HG03108 (cell line): ENCODE data around the gene HSD3B1.
"Not testable (repeated sequence)": the region's sequence is repeated elsewhere in the genome, so short reads cannot be mapped to it uniquely, and the experiment has no call there.

Experiments used
- ATAC-seq: cut with Tn5 transposase; IDR thresholded peaks from one replicate; pipeline ENCODE4 v1.9.1; 2021; ENCODE audit warnings: moderate library complexity; ENCODE audit not compliant: unreplicated experiment

The HSD3B1 gene

DNA sequence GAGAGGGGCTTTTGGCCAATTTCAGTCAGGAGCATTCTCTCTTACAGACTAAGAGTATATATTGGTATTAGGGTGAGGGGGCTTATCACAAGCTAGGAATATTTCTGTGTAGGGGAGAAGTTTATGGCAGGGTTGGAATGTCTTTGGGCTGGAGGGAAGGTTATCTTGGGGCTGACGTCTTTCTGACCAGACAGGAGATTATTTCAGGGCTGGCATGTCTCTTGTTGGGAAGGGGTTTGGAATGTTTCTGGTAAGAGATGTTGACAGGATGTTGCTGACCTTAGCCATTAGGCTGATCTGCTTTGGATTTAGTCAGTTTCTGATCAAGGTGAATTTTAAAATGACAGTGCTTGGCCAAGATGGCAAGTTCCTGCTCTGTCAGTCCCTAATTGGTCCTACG, 17.8 kb upstream of the HSD3B1 start:
- no peak for ATAC-seq

DNA sequence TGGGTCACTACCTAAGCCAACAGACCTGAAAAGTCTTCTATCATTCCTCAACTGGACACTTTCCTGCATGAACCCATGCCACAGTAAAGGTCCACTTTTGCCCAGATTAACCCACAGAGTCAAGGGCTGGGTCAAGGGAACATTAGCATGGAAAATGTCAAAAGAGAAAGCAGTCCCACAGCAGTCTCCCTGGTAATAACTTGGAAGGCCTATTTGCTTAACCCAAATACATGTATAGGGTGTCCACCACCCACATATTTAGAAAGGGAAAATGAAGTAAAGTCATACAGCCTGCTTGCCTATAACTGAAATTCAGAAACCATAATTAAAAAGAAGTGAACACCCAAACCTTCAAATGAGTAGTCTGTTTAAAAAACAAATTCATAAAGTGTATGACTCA, 16.1 kb upstream of the HSD3B1 start:
- no peak for ATAC-seq

DNA sequence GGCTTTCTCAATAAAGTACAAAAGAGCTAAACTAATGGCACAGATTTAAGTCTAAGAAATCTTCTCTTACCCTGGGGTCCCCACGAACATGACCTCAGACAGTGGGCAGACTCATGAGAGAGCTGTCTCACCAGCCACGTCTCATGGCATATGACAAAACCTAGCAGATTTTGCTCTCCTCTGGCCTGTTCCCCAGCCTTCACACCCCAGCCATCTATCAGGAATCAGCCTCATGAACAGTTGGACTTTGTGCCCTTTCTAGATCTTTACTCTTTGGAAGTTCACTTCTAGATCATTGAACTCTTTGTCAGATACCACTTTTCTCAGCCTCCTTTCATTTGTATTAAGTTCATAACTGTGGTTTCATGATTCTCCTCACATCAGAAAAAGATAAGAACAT, 14.2 kb upstream of the HSD3B1 start:
- no peak for ATAC-seq

DNA sequence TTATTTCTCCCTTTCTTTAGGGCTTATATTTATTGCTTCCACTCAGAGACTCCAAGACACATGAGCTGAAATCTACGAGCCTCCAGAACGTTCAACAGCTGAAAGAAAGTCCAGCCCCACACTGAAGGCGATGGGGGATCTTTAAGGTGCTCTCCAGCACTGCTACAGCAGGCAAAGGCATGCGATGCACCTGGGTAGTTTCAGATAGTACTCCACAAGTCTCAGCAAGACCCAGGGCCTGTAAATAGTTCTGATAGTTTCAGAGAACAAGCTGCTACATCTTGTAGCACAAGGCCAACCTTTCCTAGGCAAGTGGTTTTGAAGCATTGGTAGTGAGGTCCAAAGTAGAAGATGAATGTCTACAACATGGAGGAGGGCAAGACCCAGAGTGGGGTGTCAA, 2.2 kb upstream of the HSD3B1 start:
- ATAC-seq = no peak

DNA sequence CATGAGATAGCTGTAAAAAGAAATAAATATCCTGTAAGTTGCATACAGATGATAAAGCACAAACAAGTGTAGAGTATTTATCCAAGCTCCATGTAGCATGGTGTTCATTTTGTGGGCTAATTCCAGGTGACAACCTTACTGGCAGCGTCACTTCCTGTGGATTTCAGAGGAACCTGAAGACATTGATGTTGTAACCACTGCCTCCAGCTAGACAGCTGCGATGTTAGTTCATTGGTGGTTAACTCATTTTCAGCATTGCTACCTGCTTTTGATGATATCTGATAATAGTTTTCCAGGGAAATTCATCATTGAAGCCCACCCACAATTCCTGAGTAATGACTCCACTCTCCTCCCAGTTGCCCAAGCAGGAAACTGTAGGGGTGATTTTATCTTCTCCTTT, 3.0 kb downstream of the HSD3B1 start:
- no peak for ATAC-seq

DNA sequence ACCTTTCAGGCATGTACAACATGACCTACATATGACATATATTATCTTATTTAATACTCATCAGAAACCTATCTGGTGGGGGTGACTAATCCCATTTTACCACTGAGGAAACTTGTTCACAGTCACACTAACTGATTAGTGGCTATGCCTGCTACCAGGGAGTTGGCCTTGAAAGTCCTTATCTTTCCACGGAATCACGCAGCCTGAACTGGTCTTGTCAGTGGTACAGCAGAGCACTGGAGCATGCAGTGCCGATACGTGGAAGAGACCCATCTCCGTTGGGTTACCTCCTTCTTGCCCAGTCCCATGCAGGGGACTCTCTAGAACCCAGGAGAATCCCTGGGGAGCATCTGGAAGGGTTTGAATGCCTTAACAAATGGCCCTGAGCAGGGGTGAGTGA, 8.2 kb downstream of the HSD3B1 start:
- no peak for ATAC-seq

DNA sequence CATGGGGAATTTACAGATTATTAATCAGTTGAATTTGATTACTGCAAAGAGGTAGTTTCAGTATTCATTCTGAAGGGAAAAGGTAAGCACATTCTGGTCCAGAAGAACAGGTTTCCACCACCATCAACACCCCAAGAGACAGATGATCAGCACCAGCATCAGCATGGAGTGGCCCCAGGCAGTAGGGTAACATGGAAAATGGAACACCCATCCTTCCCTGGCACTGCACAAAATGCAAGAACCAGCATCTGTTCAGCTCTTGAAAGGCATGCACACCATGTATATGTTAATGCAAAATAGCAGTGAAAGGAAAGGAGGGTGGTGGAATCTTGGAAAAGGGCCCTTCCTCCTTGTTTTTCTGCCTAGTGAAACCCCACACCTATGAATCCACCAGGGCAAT, 9.2 kb downstream of the HSD3B1 start:
- no peak for ATAC-seq

DNA sequence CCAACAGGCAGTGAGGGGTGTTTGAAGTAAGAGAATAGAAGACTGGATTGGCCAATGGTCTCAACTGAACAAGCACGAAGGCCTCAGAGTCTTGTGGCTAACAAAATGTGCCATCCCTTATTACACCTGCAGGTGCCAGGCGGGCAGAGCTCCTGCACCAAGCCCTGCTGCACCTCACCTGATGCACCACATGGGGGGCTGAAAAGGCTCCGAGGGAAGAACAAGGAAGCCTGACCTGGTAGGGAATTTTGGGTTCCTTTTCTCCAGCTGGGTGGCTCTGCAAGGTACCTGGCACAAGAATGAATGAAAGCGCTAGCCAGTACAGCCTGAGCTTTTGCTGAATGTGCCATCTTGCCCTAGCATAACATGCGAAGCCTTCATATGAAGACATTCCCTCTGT, 9.7 kb downstream of the HSD3B1 start:
- ATAC-seq = no peak

DNA sequence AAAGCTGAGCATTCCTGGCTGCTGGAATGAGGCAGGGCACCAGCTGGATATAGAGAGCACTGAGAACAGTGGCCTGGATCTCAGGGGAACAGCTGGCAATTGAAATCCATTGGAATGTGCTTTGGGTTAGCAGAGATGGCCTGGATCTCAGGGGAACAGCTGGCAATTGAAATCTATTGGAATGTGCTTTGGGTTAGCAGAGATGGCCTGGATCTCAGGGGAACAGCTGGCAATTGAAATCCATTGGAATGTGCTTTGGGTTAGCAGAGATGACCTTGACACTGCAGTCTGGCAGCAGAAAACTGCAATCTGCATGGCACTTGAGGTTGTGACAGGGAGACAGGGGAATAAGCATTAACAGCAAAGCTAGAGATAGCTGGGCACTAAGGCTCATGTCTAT, 10.7 kb downstream of the HSD3B1 start:
- not testable (repeated sequence) for ATAC-seq

DNA sequence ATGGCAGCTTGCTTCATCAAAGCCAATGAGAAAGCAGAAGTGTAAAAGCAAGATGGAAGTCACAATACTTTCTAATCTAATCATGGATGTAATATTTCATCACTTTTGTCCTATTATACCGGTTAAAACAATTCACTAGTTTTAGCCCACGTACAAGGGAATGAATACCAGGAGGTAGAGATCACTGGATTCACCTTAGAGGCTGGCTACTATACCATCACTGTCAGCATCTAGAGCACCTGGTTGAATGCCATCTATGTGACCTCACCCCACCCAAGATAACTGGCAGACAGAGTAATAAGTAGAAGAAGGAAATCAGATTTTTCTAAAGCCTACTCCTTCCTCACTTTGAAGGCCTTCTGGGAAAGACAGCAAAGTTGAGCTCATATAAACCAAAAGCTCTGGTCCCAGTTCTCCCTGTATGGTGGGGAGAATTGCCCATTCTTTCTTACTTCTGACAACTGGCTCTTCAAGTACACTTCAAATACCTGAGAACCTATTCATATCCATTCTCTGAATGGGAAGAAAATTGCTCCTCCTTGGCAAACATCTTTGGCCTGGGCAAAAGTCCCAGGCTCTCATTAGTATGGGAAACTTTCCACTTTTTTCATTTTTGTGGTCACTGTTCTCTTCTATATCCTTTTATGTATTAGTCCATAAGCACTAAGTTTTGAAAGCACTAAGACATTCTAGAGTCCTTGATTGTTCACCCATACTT, 24.8 kb downstream of the HSD3B1 start:
- ATAC-seq = no peak

DNA sequence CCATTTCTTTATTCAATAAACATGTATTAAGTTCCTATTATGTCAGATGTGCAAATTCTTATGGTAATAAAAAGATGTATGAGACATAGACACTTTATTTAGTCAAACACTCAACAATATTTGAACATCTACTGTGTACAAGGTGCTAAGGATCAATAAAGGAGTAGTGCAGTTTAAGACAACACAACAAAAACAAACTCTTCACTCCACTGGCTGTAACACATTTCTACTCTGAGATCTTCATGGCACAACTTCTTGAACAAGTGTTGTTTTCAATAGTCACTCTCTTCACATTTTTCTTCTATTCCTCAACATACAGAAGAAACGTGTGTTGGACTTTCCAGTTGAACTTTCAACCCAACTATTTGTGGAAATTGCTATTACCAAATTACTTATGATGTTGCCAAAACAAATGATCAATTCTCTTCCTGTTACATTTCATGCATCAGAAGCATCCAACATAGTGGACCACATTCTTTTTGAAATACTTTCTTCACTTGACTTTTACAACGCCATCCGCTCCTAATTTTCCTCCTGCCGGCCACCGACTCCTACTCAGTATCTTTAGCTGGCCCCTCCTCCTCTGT, 25.4 kb downstream of the HSD3B1 start:
- ATAC-seq = no peak

DNA sequence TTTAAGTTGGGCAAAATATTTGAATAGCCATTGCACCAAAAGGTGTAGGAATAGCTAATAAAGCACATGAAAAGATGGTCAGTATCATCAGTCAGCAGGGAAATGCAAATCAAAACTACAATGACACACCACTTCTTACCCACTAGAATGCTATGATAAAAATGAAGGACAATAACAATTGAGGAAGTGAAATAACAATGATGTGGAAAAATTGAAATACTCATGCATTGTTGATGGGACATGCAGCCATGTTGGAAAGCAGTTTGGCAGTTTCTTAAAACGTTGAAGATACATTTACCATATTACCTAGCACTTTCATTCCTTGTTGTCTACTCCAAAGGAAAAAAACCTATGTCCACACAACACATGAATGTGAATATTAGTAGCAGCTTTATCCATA, 28.4 kb downstream of the HSD3B1 start:
- no peak for ATAC-seq

DNA sequence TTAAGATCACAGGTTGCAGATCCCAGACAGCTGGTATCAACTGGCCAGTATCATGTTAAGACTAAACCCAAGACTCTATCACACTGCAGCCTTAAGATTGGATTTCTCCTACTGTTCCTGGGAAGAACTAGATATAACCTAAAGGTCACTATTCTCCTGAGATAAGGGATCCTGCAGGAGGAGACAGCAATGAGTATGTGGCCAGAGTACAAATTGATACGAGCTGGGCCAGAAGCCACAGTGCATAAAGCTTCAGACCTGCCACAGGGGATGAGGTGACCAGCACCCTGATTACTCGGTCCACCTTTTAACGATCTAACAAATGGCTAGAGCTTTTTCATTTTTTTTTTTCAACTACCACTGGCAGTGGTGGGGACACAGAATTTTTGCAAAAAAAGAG, 31.0 kb downstream of the HSD3B1 start:
- ATAC-seq = no peak

DNA sequence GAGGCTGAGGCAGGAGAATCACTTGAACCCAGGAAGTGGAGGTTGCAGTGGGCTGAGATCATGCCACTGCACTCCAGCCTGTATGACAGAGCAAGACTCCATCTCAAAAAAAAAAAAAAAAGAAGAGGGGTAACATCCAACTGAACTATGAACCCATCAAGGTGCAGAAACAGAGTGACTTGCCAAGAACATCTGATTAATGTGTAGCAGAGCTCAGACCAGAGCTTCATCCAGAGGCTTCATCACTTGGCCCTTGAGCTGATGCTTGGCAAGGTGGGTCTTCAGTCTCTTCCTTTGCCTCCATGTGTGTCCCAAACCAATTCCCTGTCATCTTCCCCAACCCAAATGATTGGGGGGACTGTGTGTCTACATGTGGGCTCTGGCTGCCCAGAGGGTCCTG, 32.6 kb downstream of the HSD3B1 start:
- ATAC-seq = no peak

DNA sequence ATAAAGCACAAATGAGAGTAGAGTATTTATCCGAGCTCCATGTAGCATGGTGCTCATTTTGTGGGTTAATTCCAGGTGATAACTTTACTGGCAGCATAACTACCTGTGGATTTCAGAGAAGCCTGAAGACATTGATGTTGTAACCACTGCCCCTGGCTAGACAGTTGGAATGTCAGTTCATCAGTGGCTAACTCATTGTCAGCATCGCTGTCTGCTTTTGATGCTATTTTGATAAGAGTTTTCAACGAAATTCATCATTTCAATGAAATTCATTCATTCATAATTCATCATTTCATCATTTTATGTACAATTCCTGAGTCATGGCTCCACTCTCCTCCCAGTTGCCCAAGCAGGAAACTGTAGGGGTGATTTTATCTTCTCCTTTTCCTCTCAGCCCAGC, 34.4 kb downstream of the HSD3B1 start:
- ATAC-seq = no peak

DNA sequence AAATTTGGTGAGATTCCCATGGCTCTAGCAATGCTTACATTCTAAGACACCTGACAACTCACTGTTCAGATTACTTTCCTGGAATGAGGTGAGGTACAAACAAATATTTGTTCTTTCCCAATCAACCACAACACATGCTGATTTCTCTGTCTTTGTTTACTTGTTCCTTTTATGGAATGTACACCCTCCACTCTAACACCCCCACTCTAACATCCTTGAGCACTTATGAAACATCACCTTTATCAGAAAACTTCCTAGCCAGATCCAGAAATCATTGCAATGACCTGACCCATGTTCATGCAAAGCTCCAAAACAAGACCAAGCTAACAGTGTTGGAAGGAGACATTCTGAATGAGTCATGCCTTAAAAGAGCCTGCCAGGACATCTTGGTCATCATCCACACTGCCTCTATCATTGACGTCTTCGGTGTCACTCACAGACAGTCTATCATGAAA, 35.5 kb downstream of the HSD3B1 start:
- ATAC-seq = no peak

DNA sequence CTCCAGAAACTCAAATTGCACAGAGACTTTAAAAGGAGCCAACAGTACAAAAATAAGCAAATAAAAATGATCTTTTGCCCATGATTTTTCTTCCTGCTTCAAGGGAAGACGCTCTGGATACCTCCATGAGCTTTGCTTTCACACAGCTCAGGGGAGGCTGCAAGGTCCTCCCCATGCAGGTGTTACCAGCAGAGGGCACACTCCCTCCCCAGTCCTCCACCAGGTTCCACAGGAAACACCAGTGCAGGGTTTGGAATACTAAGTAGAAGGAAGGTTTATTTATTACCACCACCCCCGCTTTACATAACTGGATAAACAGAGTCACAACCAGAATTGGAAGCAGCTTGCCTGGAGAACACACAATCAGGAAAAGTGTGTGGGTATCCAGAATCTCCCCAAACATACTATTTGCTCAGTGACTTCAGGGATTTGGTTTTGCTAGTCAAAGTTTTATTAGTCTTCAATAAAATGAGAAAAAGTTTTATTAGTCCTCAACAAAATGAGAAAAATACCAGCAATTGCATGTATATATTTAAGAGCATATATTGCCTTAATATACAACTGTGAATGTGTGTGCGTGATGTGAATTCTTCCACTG, 37.3 kb downstream of the HSD3B1 start:
- no peak for ATAC-seq

DNA sequence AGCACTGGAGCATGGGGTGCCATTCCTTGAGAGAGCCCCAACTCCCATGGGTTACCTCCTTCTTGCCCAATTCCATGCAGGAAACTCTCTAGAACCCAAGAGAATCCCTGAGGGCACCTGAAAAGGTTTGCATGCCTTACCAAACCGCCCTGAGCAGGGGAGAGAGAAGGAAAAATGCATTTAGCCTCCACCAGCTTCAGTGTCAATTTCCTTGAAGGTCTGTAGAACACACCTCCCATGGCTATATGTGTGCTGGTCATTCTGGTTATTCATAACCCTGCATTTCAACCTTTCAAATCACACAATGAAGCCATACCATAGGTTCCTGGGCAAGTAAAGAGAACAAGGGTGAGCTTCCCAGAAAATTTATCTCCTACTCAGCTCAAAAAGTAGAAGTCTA, 39.6 kb downstream of the HSD3B1 start:
- ATAC-seq = no peak

DNA sequence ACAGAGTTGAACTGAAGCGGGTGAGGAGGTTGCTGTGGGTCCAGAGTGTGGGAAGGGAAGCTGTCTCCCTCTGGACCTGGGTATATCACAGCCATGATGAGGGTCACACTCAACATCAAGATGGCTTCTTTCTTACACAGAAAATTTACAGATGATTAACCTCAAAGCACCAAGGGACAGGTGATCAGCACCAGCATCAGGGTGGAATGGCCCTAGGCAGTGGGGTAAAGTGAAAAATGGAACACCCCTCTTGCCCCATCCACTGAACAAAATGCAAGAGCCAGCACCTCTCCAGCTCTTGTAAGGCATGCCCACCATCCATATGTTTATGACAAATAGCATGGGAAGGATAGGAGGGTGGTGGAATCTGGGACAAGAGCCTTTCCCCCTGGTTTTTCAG, 40.3 kb downstream of the HSD3B1 start:
- ATAC-seq = no peak

DNA sequence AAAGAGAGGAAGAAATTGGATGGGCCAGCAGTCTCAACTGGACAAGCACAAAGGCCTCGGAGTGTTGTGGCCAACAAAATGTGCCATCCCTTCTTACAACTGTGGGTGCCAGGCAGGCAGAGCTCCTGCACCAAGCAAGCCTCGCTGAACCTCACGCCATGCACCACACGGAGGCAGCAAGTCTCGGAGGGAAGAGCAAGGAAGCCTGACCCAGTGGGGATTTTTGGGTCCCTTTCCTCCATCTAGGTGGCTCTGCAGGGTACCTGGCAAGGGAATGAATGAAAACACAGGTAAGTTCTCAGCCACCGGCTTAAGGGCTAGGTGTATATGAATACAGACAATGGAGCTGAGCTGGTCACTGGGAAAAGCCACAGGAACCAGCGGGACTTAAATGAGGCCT, 40.8 kb downstream of the HSD3B1 start:
- no peak for ATAC-seq

DNA sequence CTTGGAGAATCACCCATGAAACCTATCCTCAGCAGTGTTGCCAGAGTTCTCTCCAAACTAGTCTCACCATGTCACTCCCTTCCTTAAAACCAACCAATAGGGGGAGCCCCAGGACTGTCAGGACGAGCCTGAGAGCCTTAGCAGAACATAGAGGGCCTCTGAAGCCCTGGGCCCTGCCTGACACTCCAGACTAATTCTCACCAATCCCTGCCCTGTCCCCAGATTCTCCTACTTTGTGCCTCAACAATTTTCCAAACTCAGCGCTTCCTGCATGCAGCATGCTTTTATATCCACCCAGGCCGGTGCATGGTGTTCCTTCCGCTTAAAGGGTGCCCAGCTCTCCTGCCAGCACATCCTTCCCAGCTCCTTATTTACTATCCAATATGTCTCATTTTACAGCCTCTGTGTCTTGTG, 42.7 kb downstream of the HSD3B1 start:
- ATAC-seq = no peak

DNA sequence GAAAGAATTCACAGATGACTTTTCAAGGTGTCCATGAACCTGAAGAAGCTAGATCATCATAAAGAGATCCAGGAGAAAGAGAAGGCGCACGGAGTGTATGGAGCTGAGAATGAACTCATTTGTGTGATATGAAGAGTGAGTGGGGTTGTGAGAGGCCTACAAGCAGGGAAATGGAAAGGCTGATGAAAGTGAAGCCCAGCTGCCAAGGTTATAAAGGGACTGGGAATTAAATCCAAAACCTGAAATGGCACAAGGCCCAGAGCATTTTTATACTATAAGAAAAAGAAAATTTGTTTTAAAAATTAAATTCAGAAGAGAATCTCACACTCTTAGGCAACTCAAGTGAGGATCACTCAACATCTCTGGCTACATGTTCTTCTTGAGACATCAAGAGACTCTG, 43.4 kb downstream of the HSD3B1 start:
- no peak for ATAC-seq

DNA sequence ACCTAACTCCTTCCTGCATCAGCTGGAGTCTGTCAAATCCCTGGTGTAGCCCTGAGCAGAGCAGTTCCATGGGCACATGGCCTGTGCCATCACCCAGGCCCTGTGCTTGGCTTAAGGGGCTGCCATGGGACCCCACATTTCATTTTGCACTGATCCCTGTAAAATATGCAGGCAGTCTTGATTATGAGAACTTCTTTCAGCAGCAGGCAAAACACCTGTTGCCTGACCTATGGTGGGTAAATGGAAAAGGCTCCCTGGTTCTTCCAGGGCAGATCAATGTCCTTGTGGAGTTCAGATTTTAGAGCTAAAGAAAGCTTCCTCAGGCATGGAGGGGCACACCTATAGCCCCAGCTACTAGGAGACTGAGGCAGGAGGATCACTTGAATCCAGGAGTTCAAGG, 44.2 kb downstream of the HSD3B1 start:
- no peak for ATAC-seq
